B cell (primary cell): ENCODE data around the gene SEH1L.

Source experiments
- CTCF ChIP-seq: fragments of 200-600 bp; IDR thresholded peaks from one replicate; pipeline ENCODE4 v1.8.0; 2022; ENCODE audit warnings: antibody characterized with exemption, mild to moderate bottlenecking
- EZH2 ChIP-seq: IDR thresholded peaks from 2 replicates; pipeline ENCODE4 v1.6.1; 2012; ENCODE audit warnings: borderline replicate concordance, low read depth, mild to moderate bottlenecking, moderate library complexity, low read length; ENCODE audit not compliant: insufficient read depth, poor library complexity, severe bottlenecking

GRCh38 chr18:12906119-12906518, 41.7 kb upstream of the SEH1L start:
- TF ChIP-seq CTCF = no peak
- TF ChIP-seq EZH2 = no peak
